NOMO-1 treated with dmso at 0.1 percent for 144 hours (cell line): ENCODE results near the gene MCF2L2.

Source experiments
- DNase-seq: peaks from one replicate; lab custom pipeline; 2025; ENCODE audit not compliant: unreplicated experiment; lab: John Stamatoyannopoulos, UW

The MCF2L2 gene

GRCh38 chr3:183213415-183214276, 214.8 kb downstream of the MCF2L2 start:
- DNase-seq: no peak

- peak; percentile 92 for DNase-seq
Observed at GRCh38 chr3:183212565-183212964, 215.9 kb downstream of the MCF2L2 start.

- peak; percentile 21 for DNase-seq
Observed at GRCh38 chr3:183212096-183212495, 216.3 kb downstream of the MCF2L2 start.

- DNase-seq: no peak
Observed at GRCh38 chr3:183211352-183211751, 217.1 kb downstream of the MCF2L2 start.

DNA sequence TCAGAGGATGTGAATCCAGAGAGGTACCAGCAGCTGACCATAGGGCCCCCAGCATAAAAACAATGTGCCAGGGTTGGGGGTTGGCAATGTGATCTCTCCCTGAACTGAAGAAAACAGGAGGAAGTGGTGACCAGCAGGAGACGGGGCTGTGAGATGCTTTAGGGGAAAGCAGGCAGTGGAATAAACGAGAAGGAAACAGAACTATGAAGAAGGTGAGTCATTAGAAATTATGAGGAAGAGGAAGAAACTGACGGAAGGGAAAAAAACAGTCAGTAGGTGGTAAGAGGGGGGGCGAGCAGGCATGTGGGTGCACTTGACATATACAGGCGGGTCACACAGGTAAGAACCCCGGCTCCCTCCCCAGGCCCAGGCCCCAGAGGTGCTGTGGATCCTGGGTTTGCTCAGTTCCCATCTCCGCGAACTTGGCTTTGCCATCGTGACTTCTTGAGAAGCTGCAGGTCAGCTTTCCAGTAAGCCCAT, 217.5 kb downstream of the MCF2L2 start:
- DNase-seq: peak; percentile 76

- DNase-seq: peak; percentile 61
Observed at GRCh38 chr3:183210341-183210740, 218.1 kb downstream of the MCF2L2 start.

DNA sequence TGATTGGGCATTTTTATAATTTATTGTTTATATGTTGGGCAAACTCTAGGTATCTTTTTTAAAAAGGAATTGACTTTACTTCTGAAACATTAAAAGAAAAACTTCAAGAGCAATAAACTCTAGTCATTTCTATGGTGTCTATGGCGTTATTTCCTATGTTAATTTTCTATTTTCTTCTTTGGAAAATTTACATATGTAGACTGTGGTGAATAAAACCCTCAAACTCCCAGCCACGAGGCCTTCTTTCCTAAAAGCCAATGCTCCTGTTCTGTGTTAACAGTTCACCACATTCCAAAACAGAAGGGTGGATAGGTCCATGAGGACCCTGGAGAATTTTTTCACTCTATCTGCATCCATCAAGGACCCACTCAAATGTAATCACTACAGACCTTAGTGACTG, 219.6 kb downstream of the MCF2L2 start:
- no peak for DNase-seq

DNA sequence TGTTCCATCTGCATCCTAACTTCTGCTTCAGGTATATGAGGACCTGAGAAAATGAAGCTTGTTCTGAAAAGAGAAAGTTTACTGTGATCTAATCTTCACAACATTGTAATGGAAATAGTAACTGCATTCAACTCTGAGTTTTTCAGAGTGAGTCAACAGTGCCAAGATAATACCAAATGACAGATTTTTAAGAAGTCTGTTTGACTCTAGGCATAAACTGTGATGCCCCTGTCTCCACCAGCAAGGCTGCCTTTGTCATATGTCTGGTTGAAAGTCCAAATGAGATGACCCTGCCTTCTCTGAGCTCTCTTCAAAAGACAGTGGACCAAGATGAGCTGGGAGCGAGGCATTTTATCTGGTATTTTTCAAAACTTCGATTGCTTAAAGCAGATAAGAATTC, 220.2 kb downstream of the MCF2L2 start:
- no peak for DNase-seq

DNA sequence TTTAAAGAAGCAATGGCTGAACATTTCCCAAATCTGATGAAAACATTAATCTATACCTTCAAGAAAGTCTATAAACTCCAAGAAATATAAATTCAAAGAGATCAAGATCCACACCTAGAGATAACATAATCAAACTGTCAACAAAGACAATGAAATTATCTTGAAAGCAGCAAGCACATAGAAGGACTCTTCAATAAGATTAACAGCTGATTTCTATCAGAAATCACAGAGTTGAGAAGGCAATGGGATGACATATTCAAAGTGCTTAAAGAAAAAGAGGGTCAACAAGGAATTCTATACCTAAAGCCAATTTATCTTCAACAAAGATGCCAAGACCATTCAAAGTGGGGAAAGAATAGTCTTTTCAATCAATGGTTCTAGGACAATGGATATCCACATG, 224.7 kb downstream of the MCF2L2 start:
- no peak for DNase-seq

GRCh38 chr3:183202004-183202722, 226.3 kb downstream of the MCF2L2 start:
- no peak for DNase-seq

DNA sequence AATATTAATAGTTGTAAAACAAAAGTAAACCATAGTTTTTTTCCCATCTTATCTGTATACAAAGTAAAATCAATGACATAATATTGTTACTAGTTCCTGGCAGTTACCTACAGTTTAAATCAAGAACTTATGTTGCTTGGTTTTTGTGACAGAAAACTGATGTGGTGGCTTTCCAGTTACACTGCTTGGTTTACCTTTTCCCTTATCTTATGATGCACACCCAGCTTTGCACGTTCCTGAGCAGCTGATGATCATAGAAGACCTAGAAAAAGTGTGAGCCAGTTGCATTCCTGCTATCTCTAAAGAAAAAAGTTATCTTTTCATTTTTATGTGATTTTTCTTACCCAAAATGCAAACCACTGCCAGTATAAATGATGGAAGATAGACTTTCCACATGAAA, 229.5 kb downstream of the MCF2L2 start:
- no peak for DNase-seq

DNA sequence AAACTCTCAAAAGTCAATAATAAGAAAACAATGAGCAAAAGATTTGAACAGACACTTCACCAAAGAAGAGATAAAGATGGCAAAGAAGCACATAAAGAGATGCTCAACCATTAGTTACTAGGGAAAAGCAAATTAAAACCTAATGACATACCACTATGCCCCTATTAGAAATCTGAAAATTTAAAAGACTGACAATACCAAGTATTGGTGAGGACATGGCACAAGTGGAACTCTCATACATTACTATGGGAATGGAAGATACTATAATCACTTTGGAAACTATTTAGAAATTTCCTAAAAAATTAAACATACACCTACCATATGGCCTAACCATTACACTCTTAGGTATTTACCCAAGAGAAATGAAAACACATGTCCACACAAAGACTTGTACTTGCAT, 230.7 kb downstream of the MCF2L2 start:
- no peak for DNase-seq

DNA sequence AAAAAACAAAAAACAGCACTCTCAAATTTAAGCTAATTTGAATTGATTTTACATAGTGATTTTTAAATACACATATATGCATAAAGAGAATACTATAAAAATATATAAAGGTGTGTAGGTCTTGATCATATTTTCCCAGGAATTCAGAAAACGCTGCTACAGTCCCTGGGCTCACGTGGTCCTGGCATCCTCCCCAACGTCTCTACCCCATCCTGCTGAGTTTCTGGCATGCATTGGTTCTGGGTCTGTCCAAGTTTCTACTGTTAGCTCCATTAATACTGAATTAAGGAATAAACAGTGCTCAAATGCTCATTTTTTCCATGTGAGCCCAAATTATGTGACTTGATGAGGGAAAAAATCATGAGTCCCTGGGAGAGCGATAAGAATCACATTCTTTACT, 233.2 kb downstream of the MCF2L2 start:
- DNase-seq: no peak

DNA sequence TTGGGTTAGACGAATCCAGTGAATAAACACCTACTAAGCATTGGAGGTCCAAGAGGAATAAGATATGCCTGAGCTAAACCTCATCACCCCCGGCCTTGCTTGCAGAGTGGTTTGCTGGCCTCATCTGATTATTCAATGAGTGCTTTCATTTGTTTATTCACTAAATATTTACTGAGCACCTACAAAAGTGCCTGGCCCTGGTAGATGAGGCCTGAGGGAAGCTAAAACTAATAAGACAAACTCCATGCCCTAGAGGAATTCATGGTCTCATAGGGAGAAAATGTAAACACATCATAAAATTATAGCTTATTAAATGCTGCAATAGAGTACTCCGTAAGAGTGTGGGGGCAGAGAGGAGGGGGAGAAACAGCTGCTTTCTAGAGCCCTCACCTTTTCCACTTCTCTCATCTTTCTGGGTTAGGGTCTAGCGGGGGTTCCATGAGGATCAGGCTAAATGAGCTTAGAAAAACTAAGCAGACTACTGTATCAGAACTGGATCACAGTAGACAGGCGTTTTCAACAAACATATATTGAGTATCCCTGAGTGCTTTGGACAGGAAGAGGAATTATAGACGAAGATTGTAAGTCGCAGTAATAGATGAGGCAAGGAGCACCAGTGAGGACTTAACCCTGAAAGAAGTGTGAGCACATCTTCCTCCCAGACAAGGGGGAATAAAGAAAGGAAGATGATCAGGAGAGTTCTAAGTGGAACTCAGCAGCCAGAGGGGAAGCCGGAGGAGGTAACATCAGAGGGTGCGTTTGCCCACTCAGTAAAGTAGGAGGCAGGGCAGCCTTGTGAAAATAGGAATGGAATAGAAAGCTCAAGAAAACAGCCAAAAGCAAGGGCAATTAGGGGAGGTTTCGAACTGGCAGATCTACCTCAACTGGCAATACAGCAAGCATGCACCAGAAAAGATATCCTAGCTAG, 234.4 kb downstream of the MCF2L2 start:
- no peak for DNase-seq

DNA sequence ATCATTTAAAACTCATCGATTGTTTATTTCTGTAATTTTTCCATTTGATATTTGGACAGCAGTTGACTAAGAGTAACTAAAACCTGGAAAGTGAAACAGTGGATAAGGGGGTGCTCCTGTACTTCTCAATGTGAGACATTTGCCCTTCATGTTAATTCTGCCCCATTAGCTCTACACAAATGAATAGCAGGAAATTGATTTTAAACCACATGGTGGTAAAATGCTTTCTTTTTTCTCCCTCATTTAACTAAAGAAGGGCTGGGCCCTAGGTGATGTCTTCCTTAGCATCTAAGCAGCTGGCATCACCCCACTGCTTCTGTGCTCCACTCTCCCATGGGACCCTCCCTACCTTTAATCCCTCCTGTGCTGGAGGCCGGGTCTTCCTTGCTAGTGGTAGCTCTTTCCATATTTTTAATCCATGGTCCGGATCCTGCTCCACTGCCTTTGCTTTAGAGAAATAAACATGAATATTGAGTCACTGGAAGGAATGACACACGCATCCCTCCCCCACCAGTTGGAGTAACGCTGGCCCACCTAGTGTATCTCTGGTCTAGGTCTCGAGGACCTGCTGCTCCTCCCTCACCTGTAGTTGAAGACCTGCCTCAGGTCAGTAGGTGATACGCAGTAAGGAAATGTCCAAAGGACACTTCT, 235.6 kb downstream of the MCF2L2 start:
- DNase-seq: no peak

- no peak for DNase-seq
Observed at GRCh38 chr3:183189641-183190040, 238.8 kb downstream of the MCF2L2 start.

DNA sequence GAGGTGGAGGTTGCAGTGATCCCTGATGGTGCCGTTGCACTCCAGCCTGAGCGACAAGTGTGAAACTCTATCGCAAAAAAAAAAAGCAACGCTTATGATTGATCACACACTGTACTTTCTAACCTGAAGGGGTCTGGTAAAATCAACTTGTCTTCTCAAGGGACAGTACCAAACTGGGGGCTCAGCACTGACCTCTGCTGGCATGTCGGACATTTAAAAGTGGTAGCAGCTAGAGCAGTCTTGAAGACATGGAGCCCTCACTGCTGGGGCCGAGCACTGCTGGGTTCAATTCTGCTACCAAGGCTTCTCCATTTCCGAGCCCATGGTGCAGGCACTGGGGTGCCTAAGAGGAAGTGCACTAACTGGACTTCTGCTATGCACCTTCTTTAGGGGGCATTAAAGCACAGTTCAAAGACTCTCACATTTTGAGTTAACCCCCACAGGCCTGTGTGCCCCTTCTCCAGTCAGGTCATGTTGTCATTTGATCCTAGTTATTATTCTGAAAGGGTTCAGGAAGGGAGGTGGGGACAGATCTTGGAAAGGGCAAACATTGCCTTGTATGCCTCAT, 239.4 kb downstream of the MCF2L2 start:
- DNase-seq: peak; percentile 27

GRCh38 chr3:183185696-183186095, 242.7 kb downstream of the MCF2L2 start:
- DNase-seq: peak; percentile 71

- no peak for DNase-seq
Observed at GRCh38 chr3:183182732-183183610, 245.4 kb downstream of the MCF2L2 start.
